ENCODE results near the gene ACKR1.

Gene ACKR1

GRCh38 chr1:159163614-159164228 lies 41.0 kb upstream of the ACKR1 start:
- no peak for TF ChIP-seq SIN3A (IDR thresholded peaks at IDR 0.05; ENCODE audit: borderline replicate concordance, insufficient read depth, low read length)
- TF ChIP-seq TAF1 (IDR thresholded peaks at IDR 0.05; ENCODE audit: borderline replicate concordance, insufficient read depth, low read length), result no peak
- no peak for TF ChIP-seq FOXP2 (optimal IDR thresholded peaks at IDR 0.05; ENCODE audit: borderline replicate concordance, extremely low read depth, extremely low read length, insufficient read depth)
- TF ChIP-seq POLR2AphosphoS5 (IDR thresholded peaks at IDR 0.05; ENCODE audit: low read depth, low read length), result no peak
- TF ChIP-seq, protein P1, sequence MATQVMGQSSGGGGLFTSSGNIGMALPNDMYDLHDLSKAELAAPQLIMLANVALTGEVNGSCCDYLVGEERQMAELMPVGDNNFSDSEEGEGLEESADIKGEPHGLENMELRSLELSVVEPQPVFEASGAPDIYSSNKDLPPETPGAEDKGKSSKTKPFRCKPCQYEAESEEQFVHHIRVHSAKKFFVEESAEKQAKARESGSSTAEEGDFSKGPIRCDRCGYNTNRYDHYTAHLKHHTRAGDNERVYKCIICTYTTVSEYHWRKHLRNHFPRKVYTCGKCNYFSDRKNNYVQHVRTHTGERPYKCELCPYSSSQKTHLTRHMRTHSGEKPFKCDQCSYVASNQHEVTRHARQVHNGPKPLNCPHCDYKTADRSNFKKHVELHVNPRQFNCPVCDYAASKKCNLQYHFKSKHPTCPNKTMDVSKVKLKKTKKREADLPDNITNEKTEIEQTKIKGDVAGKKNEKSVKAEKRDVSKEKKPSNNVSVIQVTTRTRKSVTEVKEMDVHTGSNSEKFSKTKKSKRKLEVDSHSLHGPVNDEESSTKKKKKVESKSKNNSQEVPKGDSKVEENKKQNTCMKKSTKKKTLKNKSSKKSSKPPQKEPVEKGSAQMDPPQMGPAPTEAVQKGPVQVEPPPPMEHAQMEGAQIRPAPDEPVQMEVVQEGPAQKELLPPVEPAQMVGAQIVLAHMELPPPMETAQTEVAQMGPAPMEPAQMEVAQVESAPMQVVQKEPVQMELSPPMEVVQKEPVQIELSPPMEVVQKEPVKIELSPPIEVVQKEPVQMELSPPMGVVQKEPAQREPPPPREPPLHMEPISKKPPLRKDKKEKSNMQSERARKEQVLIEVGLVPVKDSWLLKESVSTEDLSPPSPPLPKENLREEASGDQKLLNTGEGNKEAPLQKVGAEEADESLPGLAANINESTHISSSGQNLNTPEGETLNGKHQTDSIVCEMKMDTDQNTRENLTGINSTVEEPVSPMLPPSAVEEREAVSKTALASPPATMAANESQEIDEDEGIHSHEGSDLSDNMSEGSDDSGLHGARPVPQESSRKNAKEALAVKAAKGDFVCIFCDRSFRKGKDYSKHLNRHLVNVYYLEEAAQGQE (IDR thresholded peaks at IDR 0.05; ENCODE audit: insufficient read depth in 1 of 2, low read depth in 2 of 2, low read length in 2 of 2), result no peak

DNA sequence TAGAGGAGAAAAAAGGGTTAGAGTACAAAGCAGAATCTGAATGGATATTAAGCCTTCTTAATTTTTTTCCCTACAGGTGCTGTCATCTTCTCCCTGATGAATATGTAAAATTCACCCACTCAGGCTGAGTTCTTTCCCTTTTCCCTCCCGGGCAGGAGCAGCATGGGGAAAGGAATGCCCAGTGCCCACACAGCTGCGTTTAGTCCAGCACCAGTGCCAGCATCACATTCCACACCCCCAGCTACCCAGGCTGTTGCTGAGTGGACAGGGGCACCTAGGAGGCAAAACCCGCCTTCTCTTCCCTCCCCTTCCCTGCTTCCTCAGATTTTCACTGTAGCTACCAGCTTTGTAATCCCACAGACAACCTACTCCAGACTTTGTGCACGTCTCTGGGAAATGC lies 36.6 kb upstream of the ACKR1 start:
- TF ChIP-seq SIN3A (IDR thresholded peaks at IDR 0.05; ENCODE audit: borderline replicate concordance, insufficient read depth, low read length) (no peak), POLR2AphosphoS5 (IDR thresholded peaks at IDR 0.05; ENCODE audit: low read depth, low read length) (no peak), TAF1 (IDR thresholded peaks at IDR 0.05; ENCODE audit: borderline replicate concordance, insufficient read depth, low read length) (no peak), FOXP2 (optimal IDR thresholded peaks at IDR 0.05; ENCODE audit: borderline replicate concordance, extremely low read depth, extremely low read length, insufficient read depth) (no peak)
- TF ChIP-seq, protein P1 (IDR thresholded peaks at IDR 0.05; ENCODE audit: insufficient read depth in 1 of 2, low read depth in 2 of 2, low read length in 2 of 2), result no peak

DNA sequence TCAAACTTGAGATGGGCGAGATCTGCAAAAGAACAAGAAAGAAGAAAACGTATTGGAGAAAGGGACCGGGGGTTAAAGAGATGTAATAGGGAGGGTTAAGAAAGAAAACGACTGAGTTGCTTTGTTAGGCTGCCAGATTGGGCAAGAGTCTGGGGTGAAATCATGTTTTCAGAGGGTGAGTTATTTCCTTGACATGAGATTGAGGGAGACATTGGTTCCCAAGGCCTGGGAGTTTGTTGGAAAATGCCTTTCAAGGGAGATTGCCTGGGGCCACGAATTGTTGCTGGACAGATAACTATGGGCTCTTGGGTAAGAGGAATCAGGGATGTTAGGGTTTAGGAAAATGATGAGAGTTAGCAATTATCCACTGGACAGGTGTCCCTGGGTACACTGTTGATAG lies 34.0 kb upstream of the ACKR1 start:
- TF ChIP-seq, protein P1 (IDR thresholded peaks at IDR 0.05; ENCODE audit: insufficient read depth in 1 of 2, low read depth in 2 of 2, low read length in 2 of 2), result no peak
- no peak for TF ChIP-seq FOXP2 (optimal IDR thresholded peaks at IDR 0.05; ENCODE audit: borderline replicate concordance, extremely low read depth, extremely low read length, insufficient read depth)
- TF ChIP-seq SIN3A (IDR thresholded peaks at IDR 0.05; ENCODE audit: borderline replicate concordance, insufficient read depth, low read length), result no peak

GRCh38 chr1:159171254-159171687 lies 33.4 kb upstream of the ACKR1 start, which contains the start of gene CADM3:
TSS of gene CADM3 (plus strand) at chr1:159171615. CDS start at chr1:159171766, 151 bp downstream.
- no peak for TF ChIP-seq SIN3A (IDR thresholded peaks at IDR 0.05; ENCODE audit: borderline replicate concordance, insufficient read depth, low read length)
- no peak for TF ChIP-seq POLR2AphosphoS5 (IDR thresholded peaks at IDR 0.05; ENCODE audit: low read depth, low read length)
- TF ChIP-seq, protein P1 (IDR thresholded peaks at IDR 0.05; ENCODE audit: insufficient read depth in 1 of 2, low read depth in 2 of 2, low read length in 2 of 2), result no peak
- no peak for TF ChIP-seq TAF1 (IDR thresholded peaks at IDR 0.05; ENCODE audit: borderline replicate concordance, insufficient read depth, low read length)
- no peak for TF ChIP-seq FOXP2 (optimal IDR thresholded peaks at IDR 0.05; ENCODE audit: borderline replicate concordance, extremely low read depth, extremely low read length, insufficient read depth)

All from PFSK-1 (cell line).